ENCODE measurements around the gene YLPM1. TPM values are rescaled to one million over a fixed set of nuclear protein-coding genes. Genes with fewer than 3 reads are reported as not detected.

YLPM1 gene
- total RNA-seq, 1 donor from 2014 or later = 22.5 TPM

DNA sequence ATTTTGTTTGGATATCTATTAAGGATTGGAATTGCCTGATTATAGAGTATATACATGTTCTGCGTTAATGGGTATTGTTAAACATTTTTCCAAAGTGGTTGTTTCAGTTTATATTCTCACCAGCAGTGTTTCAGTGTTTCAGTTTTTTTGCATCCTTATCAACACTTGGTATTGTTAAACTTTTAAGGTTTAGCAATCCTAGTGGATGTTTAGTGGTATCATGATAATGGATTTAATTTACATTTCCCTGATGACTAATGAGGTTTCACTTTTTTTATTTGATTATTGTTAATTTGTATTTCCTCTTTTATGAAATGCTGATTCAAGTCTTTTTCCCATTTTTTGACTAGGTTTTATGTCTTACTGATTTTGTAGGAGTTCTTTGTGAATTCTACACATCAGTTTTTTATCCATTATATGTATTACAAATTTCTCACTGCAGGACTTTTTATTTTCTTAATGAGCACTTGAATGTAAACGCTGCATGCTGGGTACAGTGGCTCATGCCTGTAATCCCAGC is 23.7 kb downstream of the YLPM1 start:
- DNase-seq (ENCODE audit: low read depth, low spot score) = no peak

DNA sequence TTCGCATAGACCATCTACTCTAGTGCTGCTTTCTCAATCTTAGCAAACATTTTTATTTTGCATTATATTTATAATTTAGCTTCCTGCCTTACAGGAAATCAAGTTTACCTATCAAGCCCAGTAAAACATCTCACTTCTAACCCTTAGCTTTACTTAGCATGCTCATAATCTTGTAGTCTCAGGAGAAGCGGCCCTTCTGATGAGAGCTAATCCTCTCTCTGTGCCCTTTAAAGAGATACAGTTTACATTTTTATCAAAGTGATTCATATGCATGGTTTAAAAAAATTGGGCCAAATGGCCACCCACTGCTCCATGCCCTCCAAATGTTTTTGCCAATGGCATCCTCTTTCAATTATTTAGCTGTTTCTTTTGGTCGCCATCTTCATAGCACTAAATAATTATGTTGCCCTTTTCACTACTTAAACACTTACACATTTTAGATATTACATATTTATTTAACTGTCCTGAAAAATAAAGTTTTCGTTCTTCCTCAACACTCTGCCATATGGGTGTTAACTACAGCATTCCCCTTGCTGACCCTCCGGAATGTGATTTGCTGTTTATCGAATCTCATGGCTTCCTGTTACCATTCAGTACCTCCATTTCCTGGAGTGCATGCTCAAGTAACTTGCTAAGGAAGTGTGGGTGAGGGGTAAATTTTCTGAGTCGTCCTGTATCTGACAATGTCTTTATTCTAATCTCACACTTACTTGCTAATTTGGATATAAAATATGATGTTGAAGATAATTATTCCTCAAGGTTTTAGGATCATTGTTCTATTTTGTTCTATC is 29.3 kb downstream of the YLPM1 start:
- DNase-seq (ENCODE audit: low read depth, low spot score) = peak; percentile 61

DNA sequence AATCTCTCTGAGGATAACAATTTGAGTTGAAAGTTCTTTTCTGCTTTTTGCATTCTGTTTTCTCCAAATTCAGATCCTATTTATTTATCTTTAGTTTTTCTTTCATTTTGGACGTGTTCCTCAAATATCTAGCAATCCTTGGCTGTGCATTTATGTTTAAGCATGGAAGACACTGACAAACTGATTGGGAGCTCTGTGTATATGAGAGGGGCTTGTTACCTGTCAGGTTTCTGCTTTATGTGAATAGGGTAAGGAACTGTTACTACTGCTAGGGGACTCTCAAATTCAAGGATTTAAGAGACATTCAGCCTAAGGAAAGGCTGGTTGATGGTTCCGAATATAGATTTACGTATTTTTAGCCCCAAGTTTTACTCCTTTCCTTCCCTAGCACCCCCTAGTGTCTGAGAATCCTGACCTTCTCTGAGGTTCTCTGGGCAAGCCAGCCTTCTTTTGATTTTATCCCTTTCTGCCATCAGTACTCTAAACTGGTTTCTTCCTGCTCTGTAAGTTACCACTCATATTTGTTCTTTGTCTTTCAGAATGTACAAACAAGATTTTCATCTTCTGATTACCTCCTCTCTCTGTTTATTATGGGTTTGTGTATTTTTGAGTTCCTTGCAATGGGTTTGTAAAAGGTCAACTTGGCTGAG is 30.5 kb downstream of the YLPM1 start:
- DNase-seq (ENCODE audit: low read depth, low spot score) = no peak

DNA sequence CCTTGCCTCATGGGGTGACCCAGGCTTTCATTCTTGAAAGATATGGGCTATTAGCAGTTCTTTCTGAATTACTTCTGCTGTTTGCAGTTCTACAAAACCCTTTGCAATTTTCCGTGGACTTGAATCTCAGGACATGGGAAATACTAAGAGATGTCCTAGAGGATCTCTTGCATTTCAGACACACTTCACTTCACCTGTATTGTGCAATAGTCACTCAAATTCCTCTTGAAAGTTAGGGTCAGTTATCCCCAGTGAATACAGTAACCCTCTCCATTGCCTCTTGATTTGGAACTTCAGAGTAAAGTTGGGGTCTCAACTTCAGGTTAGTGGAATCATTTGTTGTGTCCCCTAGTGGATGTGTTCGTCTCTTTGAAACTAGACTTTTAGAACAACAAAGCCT is 31.8 kb downstream of the YLPM1 start:
- no peak for DNase-seq (ENCODE audit: low read depth, low spot score)

DNA sequence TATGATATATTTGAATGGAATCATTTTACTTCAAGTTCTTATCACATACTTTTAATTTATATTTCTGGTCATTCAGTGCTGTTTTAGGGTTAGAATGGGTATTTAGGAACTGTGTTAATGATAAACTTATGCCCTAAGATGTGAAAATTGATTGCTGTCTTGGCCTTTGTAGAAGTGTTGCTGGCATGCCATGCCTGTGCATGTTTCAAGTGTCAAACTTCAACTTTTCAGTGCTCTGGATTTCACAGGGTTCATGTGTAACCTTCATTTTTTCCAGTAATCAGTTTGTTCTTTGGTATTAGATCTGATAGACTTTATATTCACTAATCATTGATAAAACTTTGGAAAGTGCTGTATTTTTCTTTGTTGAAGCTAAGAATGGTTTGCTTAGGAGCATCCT is 36.6 kb downstream of the YLPM1 start:
- no peak for DNase-seq (ENCODE audit: low read depth, low spot score)

DNA sequence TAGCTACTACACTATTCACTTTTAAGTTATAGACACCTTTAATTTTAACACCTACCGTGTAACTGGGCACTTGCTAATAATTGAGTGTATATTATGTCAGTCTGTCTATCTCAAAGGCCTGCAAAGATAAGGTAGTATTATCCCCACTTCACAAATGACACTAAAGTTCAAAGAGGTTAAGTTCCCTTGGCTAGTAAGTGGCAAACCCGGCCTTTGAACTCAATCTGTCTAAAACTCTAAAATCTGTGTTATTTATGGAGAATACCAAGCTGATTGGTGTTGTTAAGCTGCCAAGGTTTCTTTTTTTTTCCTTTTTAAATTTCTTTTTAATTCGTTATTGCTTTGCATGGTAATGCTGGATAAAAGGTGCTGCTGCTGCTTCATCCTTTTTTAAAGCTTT is 37.7 kb downstream of the YLPM1 start:
- DNase-seq (ENCODE audit: low read depth, low spot score) = no peak

DNA sequence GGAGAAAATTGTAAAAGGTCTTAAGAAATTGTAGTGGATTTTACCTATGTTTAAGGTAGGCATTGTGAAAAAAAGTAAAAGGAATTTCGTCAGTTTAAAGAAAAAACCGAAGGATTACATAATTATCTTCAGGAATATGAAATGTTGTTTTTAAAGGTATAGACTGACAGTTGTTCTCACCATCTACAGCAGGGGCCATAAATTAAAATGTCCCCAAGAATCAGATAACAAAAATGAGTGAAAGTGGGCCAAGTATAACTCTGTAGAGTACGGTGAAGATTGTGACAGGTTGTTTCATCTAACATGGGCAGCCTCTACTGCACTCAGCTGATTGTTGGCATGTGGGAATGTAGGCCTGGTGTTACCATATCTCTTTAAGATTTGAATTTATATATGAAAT is 38.3 kb downstream of the YLPM1 start:
- DNase-seq (ENCODE audit: low read depth, low spot score) = no peak

DNA sequence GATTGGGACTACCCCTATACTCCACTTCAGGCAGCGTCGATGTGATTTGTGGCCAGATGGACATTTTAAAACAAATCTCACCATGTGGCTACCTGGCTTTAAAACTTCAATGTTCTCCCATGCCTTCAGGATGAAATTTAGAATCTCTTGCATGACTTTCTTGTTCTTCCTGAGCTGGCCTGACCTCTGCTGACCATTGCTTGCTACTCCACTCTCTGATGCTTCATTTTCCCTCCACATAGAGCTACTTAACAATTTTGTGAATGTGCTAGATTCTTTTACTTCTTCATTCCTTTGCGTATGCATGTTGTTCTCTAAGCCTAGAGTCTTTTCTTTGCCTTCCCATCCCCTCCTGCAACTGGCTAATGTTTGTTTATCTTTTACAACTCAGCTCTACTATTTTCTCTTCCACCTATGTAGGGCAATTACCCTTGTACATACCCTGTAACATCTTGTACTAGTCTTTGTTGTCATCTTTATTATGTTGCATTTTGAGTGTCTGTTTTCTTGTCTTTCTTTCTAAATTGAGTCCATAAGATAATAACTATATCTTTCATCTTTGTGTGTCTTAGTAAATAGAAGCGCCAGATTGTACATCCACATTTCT is 41.2 kb downstream of the YLPM1 start:
- no peak for DNase-seq (ENCODE audit: low read depth, low spot score)

DNA sequence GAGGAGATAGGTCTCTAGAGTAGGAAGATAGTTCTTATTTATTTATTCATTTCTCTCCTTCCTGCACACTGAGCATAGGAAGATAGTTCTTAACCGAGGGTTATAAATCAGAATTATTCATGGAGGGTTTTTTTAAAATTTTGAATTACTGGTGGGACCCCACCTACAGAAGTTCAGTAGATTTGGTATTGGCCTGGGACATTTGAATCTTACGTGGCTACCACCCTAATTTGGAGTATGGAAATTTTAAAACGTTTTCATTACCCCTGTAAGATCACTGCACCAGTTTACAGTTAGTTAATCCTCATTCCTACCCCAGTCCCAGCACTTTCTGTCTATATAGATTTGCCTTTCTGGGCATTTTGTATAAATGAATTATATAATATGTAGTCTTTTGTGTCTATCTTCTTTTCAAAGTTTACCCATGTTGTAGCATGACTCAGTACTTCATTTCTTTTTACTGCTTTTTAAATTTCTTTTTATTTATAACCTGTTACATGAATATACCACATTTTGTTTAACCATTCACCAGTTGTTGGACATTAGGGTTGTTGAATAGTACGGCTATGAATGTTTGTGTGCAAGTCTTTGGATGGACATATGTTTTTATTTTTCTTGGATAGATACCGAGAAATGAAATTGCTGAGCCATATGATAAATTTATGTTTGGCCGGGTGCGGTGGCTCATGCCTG is 44.9 kb downstream of the YLPM1 start:
- no peak for DNase-seq (ENCODE audit: low read depth, low spot score)

DNA sequence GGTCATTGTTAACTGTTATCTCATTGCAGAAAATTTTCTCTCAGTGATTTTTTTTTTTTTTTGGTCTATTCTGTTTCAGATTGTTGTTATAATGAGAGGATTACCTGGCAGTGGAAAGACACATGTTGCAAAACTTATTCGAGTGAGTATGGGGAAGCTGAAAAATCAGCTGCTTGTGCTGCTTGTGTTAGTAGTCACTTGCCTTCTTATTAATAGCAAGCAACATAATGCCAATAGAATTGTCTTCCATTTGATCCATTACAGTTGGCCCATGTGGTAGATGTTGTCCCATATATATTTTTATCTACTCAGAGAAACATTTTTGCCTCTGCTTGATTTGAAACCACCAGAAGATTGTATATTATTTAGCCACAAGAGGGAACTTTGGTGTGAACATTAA is 53.0 kb downstream of the YLPM1 start:
- DNase-seq (ENCODE audit: low read depth, low spot score) = no peak

DNA sequence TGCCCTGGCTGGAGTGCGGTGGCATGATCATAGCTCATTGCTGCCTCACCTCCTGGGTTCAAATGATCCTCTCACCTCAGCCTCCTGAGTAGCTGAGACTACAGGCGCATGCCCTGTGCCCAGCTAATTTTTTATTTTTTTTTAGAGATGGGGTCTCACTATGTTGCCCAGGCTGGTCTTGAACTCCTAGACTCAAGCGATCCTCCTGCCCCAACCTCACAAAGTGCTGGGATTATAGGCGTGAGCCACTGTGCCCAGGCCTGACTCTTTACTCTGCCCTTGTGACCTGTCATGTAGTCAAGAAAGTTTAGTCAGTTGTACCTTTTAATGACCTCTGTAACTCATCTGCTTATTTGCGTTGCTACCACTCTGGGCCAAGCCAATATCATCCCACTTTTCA is 57.2 kb downstream of the YLPM1 start:
- DNase-seq (ENCODE audit: low read depth, low spot score) = no peak

DNA sequence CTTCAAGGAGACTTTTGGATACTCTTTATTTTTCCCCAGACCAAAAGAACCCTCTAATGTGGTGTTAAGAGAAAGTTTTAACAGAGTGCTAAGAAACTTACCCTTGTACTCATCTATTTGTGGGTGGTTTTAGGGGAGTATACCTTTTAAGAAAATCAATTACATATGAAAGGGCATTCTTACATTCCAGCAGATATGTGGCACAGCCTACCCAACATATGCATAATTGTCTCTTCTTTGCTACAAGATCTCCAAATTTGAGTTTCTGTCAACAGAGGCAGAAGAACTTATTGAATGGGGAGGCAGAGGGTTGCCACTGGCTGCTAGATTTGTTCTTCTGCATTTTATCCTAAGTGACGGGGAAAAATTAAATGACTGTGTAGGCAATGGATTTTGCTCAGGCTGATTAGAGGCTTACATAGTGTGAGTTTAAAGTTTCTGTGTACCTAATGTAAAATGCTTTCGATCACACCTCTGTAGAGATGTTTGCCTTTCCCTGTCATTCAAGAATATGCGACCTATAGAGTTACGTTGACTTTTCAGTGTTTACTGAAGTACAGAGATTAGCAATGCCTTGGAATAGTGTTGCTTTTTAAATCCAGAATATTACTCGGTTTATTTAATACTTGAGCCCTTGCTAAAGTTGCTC is 58.3 kb downstream of the YLPM1 start:
- DNase-seq (ENCODE audit: low read depth, low spot score) = no peak

DNA sequence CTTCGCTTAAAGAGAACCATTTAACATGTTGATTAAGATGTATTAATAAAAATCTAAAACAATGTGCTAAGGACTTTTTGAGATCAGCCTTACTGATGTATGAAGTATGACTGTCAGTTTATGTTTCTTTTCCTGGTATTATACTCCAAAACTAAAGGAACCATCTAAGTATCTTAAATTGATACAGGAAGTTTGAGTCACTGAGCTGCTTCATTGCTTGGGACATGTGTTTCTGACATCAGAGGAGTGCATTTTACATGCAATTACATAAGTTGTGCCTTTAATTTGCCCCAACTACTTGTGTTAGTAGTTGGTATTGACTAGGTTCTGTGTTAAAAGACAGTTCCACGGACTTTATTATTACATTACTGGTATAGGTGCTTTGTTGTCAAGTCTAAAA is 61.9 kb downstream of the YLPM1 start:
- DNase-seq (ENCODE audit: low read depth, low spot score) = peak; percentile 29

DNA sequence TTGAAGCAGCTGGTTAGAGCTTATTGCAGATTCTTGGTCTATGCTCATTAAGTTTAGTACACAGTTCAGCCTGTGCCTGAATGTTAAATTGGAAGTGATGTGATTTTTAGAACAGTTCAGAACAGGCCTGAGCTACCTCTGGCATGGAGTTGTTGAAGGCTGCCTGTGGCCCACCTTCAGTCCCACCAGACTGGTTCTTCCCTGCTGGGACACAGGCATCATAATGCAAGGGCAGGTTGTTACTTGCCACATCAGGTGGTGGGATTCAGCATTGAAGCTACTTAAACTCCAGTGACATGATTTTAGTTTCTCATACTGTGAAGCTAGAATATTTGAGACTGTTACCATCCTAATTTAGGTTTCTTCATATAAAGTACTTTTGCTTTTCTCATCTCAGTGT is 63.5 kb downstream of the YLPM1 start:
- no peak for DNase-seq (ENCODE audit: low read depth, low spot score)

DNA sequence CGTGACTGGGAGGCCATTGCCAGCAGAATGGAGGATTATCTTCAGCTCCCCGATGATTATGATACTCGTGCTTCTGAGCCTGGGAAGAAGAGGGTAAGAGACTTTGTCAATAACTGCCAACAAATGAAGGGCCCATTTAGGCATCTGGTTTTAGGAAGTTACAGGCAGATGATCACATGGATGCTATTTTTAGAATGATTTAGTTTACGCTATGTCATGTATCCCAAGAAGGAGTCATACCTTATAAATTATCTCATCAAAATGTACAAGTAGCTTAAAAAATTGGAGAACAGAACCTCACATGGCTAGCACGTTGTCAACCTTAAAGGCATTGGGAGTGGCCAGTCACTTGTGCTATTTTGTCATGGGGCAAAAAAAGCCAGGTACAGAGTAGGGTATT is 66.1 kb downstream of the YLPM1 start:
- no peak for DNase-seq (ENCODE audit: low read depth, low spot score)

DNA sequence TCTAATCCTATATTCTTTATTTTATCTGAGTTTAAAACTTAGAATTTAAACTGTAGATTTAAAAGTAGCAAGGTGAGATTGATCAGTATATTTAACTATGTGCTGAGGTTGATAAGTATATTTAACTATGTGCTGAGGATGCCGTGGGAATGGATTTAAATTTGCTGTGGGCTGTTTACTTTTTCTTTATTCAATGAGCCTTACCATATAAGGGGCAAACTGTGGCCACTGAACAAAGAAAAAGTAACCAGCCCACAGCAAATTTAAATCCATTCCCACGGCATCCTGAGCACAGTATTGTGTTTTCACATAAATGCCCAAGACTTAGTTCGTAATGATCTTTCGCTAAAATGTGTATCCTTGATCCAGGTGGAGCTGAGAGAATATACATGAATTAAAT is 69.7 kb downstream of the YLPM1 start:
- no peak for DNase-seq (ENCODE audit: low read depth, low spot score)

DNA sequence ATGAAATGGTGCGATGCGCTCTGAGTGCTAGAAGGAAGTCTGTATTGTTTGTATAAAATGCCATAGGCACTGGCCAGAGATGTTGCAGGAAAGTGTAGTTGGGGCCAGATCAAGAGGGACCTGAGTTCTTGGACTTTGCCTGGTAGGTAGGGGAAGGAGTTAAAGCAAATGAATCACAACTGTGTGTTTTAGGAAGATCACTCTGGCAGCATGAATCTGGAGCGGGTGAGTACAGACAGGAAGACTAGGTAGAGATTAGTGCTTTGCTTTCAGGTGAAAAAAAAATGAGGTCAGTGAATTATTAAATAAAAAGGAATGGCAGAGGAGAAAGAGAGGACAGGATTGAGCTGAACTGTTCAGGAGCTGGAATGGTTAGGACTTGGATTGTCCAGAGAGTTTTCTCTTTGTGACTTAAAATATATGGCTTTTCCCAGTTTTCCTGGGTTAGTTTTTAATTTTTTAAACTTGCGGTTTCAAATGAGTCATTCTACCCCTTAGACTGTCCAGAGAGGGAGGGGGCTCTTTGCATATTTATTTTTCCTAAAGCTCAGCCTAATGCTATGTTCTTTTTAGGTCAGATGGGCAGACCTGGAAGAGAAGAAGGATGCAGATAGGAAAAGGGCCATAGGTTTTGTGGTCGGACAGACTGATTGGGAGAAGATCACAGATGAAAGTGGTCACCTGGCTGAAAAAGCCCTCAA is 71.7 kb downstream of the YLPM1 start:
- no peak for DNase-seq (ENCODE audit: low read depth, low spot score)

DNA sequence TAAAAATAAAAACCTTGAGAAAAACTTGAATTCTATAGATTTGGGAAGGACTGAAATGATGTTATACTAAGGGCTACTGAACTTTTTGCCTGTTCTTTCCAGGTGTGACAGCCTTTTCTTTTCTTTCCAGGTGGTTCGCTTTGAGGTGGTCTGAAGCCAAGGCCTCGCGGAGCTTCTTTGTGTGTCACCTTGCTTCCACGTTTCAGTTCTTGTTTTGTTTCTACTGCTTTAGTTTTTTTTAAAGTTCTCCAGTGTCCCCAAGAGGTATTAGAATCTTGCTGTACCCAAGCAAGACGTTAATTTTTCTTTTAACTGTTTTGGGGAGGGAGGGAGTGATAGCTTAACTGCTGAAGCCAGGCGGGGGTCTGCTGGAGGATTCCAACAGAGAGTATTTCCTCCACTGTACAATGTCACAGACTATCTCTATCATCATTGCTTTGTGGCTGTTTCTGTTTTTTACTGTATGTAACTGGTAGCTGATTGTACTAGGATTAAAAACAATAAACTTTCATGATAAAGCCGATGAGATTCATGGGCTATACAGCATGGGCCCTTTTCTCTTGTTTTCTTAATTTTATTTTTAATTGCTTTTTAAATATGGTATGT is 72.6 kb downstream of the YLPM1 start:
- no peak for DNase-seq (ENCODE audit: low read depth, low spot score)

DNA sequence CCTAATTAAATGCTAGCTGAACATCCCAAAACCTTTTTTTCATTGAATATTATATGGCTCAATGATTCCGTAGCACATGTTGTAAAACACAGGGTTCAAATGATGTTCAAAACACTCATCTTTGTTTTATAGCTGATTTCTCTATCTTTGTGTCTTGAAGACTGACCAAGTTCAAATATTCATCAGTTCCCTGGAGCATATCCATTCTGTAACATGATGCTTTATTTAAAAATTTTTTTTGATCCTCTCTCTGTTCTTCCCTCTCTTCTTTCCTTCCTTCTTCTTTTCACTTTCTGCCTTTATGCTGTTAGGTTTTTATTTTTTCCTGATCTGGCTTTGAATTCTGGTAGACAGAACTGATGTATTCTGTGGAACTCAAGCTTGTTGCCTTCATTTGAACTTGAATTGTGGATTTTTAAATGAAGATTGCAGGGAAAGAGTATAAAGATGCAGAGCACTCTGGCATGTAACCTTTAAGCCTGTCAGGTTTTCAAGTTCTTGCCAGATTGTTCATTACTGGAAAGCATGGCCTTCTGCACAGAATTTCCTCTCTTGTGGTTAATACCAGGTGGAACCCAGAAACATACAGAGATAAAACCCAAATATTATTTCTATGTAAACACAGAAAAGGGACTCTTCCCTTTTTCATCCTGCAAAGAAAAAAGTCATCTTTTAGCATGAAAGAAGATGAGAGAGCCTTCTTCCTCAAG is 73.3 kb downstream of the YLPM1 start:
- DNase-seq (ENCODE audit: low read depth, low spot score) = no peak

DNA sequence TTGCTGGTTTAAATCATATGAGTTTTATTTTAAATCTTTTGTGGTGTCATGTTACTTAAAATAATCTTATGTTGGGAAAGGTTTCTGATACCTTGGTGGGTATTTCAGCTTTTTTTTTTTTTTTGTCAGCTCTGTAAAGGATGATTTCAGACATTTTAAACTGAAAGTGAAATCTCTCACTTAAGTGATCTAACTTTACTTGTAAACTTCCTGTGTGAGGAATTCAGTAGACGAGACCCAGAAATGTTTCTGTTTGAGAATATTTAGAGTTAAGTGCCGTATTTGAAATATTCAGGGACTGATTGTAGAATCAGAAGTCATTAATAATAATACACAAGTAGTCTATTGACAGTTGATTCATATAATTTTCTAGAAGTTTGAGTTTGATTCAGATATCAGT is 75.0 kb downstream of the YLPM1 start:
- no peak for DNase-seq (ENCODE audit: low read depth, low spot score)

Measured in pulmonary artery endothelial cell (primary cell).